ENCODE measurements around the gene ING4.

Gene ING4

GRCh38 chr12:6688543-6688998 lies 25.7 kb upstream of the ING4 start (continued):
- TF ChIP-seq TCF4 (CRISPR knock-in tag; IDR thresholded peaks at IDR 0.05; ENCODE audit: borderline replicate concordance) = no peak

GRCh38 chr12:6685814-6686213 lies 22.9 kb upstream of the ING4 start:
- TF ChIP-seq ARNTL (CRISPR knock-in tag; IDR thresholded peaks at IDR 0.05; ENCODE audit: borderline replicate concordance, low read depth) = no peak
- TF ChIP-seq ZNF70 (CRISPR knock-in tag; IDR thresholded peaks at IDR 0.05) = no peak
- TF ChIP-seq ZC3H10 (CRISPR knock-in tag; IDR thresholded peaks at IDR 0.05) = no peak
- no peak for TF ChIP-seq ISL1 (CRISPR knock-in tag; IDR thresholded peaks at IDR 0.05)
- TF ChIP-seq BACH2 (CRISPR knock-in tag; IDR thresholded peaks at IDR 0.05; ENCODE audit: borderline replicate concordance) = no peak
- TF ChIP-seq CSDC2 (CRISPR knock-in tag; IDR thresholded peaks at IDR 0.05) = no peak
- TF ChIP-seq OSR1 (CRISPR knock-in tag; IDR thresholded peaks at IDR 0.05) = no peak
- no peak for ATAC-seq

- TF ChIP-seq PPARA (CRISPR knock-in tag; IDR thresholded peaks at IDR 0.05; ENCODE audit: borderline replicate concordance) (no peak), CSDC2 (CRISPR knock-in tag; IDR thresholded peaks at IDR 0.05) (no peak)
- no peak for ATAC-seq
These were observed 21.7 kb upstream of the ING4 start for GRCh38 chr12:6684609-6685008.

DNA sequence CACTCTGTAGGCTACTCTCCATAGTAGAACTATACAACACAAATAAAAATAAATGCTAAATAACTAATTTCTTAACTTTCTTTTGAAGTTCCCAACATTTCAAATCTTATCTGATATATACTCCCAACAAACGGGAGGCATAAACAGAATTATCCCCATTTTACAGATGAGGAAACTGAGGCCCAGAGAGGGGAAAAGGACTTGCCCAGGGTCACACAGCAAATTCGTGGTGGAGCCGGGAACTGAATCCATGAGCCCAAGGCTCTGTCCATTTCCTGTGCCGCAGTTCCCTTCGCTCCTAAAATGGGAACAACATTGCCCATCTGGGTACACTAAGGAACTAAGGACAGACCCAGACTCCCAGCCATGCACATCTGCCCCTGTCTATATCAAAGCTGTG lies 14.0 kb upstream of the ING4 start:
- no peak for ATAC-seq
- TF ChIP-seq OSR1 (CRISPR knock-in tag; IDR thresholded peaks at IDR 0.05) (no peak), ZC3H10 (CRISPR knock-in tag; IDR thresholded peaks at IDR 0.05) (no peak), ISL1 (CRISPR knock-in tag; IDR thresholded peaks at IDR 0.05) (no peak), ZNF70 (CRISPR knock-in tag; IDR thresholded peaks at IDR 0.05) (no peak), ZNF565 (CRISPR knock-in tag; conservative IDR thresholded peaks at IDR 0.05; ENCODE audit: low read depth) (no peak), PPARA (CRISPR knock-in tag; IDR thresholded peaks at IDR 0.05; ENCODE audit: borderline replicate concordance) (no peak), RARB (CRISPR knock-in tag; IDR thresholded peaks at IDR 0.05) (no peak), ESRRG (CRISPR knock-in tag; IDR thresholded peaks at IDR 0.05) (no peak), ZFP30 (CRISPR knock-in tag; IDR thresholded peaks at IDR 0.05) (no peak), SNAI2 (CRISPR knock-in tag; IDR thresholded peaks at IDR 0.05) (no peak), TCF4 (CRISPR knock-in tag; IDR thresholded peaks at IDR 0.05; ENCODE audit: borderline replicate concordance) (no peak)
- TF ChIP-seq, protein P1, sequence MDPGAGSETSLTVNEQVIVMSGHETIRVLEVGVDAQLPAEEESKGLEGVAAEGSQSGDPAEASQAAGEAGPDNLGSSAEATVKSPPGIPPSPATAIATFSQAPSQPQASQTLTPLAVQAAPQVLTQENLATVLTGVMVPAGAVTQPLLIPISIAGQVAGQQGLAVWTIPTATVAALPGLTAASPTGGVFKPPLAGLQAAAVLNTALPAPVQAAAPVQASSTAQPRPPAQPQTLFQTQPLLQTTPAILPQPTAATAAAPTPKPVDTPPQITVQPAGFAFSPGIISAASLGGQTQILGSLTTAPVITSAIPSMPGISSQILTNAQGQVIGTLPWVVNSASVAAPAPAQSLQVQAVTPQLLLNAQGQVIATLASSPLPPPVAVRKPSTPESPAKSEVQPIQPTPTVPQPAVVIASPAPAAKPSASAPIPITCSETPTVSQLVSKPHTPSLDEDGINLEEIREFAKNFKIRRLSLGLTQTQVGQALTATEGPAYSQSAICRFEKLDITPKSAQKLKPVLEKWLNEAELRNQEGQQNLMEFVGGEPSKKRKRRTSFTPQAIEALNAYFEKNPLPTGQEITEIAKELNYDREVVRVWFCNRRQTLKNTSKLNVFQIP (CRISPR knock-in tag; IDR thresholded peaks at IDR 0.05; ENCODE audit: borderline replicate concordance, low read depth) = no peak

DNA sequence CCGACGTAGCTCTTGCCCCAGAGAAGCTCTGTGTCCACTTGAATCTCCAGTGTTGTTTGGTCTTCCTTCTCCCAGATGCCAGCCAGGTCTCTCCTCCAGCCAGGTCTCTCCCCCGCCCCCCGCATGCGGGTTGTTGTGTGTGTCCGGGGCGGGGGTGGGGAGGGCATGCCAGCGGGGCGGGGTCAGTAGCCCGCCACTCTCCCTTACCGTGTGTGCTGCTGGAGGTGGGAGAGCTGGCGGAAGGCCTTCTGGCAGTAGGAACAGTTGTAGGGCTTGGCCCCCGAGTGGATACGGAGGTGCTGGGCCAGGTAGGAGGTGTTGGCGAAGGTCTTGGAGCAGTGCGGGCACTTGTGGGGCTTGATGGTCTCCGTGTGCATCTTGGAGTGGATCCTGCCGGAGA lies 9.2 kb upstream of the ING4 start:
- ATAC-seq = no peak
- TF ChIP-seq ZNF565 (CRISPR knock-in tag; conservative IDR thresholded peaks at IDR 0.05; ENCODE audit: low read depth) = no peak
- TF ChIP-seq ZC3H10 (CRISPR knock-in tag; IDR thresholded peaks at IDR 0.05) = no peak
- TF ChIP-seq SNAI2 (CRISPR knock-in tag; IDR thresholded peaks at IDR 0.05) = no peak
- TF ChIP-seq ESRRG (CRISPR knock-in tag; IDR thresholded peaks at IDR 0.05) = no peak
- no peak for TF ChIP-seq ZFP30 (CRISPR knock-in tag; IDR thresholded peaks at IDR 0.05)

DNA sequence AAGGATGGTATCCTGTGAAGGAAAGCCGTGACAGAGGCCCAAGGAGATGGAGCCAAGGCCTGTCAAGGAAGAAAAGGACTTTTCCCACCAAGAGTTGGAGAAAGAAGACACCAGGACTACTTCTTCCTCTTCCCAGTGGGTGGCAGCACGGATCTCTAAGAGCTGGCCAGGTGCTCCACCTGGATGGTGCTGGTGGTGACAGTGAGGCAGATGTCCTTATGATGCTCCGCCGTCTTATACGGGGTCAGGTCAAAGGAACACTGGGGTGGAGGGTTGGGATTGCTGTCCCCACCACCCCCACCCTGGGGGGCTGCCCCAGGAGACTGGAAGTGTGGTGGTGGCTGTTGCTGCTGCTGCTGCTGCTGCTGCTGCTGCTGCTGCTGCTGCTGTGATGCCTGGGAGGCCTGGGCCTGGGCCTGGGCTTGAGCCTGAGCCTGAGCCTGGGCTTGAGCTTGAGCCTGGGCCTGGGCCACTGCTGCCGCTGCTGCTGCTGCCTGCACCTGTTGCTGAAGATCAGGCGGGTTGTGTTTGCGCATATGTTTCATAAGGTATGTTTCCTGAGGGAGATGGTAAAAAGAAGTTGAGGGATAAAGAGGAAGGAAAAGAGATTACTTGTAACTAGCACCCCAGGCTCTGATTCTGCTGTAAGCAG lies 4.8 kb upstream of the ING4 start:
- no peak for TF ChIP-seq ZFP3 (CRISPR knock-in tag; IDR thresholded peaks at IDR 0.05)
- no peak for TF ChIP-seq TCF4 (CRISPR knock-in tag; IDR thresholded peaks at IDR 0.05; ENCODE audit: borderline replicate concordance)
- TF ChIP-seq TSHZ2 (CRISPR knock-in tag; IDR thresholded peaks at IDR 0.05) = no peak
- no peak for TF ChIP-seq TOX (CRISPR knock-in tag; IDR thresholded peaks at IDR 0.05; ENCODE audit: borderline replicate concordance)
- TF ChIP-seq CREB5 (CRISPR knock-in tag; IDR thresholded peaks at IDR 0.05; ENCODE audit: low read depth) = no peak
- no peak for TF ChIP-seq PPARA (CRISPR knock-in tag; IDR thresholded peaks at IDR 0.05; ENCODE audit: borderline replicate concordance)
- TF ChIP-seq CSDC2 (CRISPR knock-in tag; IDR thresholded peaks at IDR 0.05) = no peak
- TF ChIP-seq ARNTL (CRISPR knock-in tag; IDR thresholded peaks at IDR 0.05; ENCODE audit: borderline replicate concordance, low read depth) = no peak

More for the DNA sequence above, 4.8 kb upstream of the ING4 start:
- ATAC-seq = no peak

All from SK-N-SH treated with all-trans-retinoic acid at 6 μM for 48 hours (cell line).